LNCAP (cell line): ENCODE data around the gene IL3RA.

Experiments used
- TF ChIP-seq, protein P1 (sequence below): fragments of 450-650 bp; IDR thresholded peaks from 2 replicates; pipeline ENCODE4 v1.5.1; 2017; ENCODE audit warnings: mild to moderate bottlenecking

Gene IL3RA

GRCh38 chrX:1359477-1359873 is 22.9 kb downstream of the IL3RA start:
- TF ChIP-seq, protein P1, sequence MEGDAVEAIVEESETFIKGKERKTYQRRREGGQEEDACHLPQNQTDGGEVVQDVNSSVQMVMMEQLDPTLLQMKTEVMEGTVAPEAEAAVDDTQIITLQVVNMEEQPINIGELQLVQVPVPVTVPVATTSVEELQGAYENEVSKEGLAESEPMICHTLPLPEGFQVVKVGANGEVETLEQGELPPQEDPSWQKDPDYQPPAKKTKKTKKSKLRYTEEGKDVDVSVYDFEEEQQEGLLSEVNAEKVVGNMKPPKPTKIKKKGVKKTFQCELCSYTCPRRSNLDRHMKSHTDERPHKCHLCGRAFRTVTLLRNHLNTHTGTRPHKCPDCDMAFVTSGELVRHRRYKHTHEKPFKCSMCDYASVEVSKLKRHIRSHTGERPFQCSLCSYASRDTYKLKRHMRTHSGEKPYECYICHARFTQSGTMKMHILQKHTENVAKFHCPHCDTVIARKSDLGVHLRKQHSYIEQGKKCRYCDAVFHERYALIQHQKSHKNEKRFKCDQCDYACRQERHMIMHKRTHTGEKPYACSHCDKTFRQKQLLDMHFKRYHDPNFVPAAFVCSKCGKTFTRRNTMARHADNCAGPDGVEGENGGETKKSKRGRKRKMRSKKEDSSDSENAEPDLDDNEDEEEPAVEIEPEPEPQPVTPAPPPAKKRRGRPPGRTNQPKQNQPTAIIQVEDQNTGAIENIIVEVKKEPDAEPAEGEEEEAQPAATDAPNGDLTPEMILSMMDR = no peak

DNA sequence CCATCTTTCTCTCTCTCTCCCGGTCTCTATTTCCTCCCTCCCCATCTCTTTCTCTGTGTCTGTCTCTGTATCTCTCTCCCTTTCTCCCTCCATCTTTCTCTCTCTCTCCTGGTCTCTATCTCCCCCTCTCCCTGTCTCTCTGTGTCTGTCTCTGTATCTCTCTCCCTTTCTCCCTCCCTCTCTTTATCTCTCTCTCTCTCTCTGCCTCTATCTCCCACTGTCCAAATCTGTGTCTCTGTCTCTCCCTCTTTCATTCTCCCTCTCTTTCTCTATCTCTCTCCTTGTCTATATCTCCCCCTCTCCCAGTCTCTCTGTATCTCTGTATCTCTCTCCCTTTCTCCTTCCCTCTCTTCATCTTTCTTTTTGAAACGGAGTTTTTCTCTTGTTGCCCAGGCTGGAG is 23.6 kb downstream of the IL3RA start:
- TF ChIP-seq, protein P1 = no peak

DNA sequence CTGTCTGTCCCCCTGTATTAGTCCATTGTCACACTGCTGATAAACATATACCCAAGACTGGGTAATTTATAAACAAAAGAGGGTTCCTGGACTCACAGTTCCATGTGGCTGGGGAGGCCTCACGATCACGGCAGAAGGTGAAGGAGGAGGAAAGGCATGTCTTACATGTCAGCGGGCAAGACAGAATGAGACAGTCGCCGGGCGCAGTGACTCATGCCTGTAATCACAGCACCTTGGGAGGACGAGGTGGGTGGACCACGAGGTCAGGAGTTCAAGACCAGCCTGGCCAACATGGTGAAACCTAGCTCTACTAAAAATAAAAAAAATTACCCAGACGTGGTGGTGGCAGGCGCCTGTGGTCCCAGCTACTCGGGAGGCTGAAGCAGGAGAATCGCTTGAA is 24.7 kb downstream of the IL3RA start:
- TF ChIP-seq, protein P1 = no peak

GRCh38 chrX:1361910-1362309 is 25.3 kb downstream of the IL3RA start:
- TF ChIP-seq, protein P1 = no peak

DNA sequence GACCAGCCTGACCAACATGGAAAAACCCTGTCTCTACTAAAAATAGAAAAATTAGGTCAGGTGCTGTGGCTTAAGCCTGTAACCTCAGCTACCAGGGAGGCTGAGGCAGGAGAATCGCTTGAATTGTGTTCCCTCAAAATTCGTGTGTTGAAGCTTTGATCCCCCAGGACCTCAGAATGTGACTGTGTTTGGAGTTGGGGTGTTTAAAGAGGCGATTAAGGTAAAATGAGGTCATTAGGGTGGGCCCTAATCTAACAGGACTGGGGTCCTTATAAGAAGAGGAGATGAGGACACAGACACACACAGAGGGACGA is 31.8 kb downstream of the IL3RA start:
- TF ChIP-seq, protein P1 = no peak

DNA sequence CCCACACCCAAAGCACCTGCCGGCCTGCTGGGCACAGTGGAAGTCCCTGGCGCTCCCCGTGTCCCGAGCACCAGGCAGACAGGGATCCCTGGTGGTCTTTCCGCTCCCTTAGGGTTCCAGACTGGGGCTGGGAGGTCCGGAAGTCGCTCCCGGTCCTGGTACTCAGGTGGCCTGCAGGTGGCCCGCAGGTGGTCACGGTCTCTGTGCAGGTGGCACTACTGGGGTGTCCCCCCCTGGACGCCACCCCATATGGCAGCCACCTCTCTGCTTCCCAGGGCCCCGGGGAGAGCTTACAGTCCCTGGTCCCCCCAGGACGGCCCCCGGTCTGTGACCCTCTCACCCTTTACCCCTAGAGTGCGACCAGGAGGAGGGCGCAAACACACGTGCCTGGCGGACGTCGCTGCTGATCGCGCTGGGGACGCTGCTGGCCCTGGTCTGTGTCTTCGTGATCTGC is 41.7 kb downstream of the IL3RA start:
- TF ChIP-seq, protein P1 = no peak

- TF ChIP-seq, protein P1 = no peak
Observed at GRCh38 chrX:1380672-1381233, 44.2 kb downstream of the IL3RA start.

- TF ChIP-seq, protein P1 = no peak
Observed at GRCh38 chrX:1384658-1385252, 48.2 kb downstream of the IL3RA start.
